CD4-positive, alpha-beta T cell treated with Interleukin-4 for 4 hours (primary cell): Measurements from ENCODE around the gene PRUNE2.
"Not testable (repeated sequence)": the region's sequence is repeated elsewhere in the genome, so short reads cannot be mapped to it uniquely, and the experiment has no call there.

Experiments used
- DNase-seq: peaks from one replicate; pipeline ENCODE4 v3.0.0-alpha.2; 2020

Gene PRUNE2

GRCh38 chr9:76793784-76794431 is 112.0 kb downstream of the PRUNE2 start:
- DNase-seq = no peak

- DNase-seq = no peak
These were observed 116.1 kb downstream of the PRUNE2 start for GRCh38 chr9:76789840-76790239.

DNA sequence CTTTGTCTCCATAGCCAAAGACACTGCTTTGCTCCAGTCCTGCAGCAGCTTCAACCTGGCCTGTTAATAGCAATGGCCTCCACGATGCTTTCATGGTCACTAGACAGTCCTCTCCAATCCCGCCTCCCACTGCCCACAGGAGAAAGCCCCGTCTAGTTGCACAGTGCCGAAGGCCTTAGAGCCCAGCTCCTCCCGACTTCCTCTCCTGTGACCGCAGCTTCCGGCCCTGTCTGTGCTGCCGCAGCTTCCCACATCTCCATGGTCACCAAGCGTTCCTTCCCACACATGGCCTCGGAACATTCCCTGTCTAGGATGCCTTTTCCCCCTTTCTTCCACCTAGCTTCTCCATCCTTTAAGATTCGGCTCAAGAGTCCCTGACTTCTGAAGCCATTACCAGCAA is 118.2 kb downstream of the PRUNE2 start:
- no peak for DNase-seq

- DNase-seq = no peak
These were observed 120.4 kb downstream of the PRUNE2 start for GRCh38 chr9:76785501-76785900.

DNA sequence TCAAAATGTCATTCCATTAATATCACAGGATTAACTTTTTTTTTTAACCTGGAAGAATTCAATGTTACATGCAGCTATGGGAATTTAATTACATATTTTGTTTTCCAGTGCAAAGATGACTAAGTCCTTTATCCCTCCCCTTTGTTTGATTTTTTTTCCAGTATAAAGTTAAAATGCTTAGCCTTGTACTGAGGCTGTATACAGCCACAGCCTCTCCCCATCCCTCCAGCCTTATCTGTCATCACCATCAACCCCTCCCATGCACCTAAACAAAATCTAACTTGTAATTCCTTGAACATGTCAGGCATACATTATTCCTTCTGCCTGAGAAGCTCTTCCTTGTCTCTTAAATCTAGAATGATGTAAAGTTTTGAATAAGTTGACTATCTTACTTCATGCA is 121.0 kb downstream of the PRUNE2 start:
- DNase-seq = no peak

GRCh38 chr9:76772686-76773445 is 133.0 kb downstream of the PRUNE2 start:
- no peak for DNase-seq

- no peak for DNase-seq
These were observed 139.8 kb downstream of the PRUNE2 start for GRCh38 chr9:76766126-76766525.

GRCh38 chr9:76764138-76764537 is 141.8 kb downstream of the PRUNE2 start, which contains the start of gene PCA3:
TSS of gene PCA3 (plus strand) at chr9:76764438.
- DNase-seq = no peak

DNA sequence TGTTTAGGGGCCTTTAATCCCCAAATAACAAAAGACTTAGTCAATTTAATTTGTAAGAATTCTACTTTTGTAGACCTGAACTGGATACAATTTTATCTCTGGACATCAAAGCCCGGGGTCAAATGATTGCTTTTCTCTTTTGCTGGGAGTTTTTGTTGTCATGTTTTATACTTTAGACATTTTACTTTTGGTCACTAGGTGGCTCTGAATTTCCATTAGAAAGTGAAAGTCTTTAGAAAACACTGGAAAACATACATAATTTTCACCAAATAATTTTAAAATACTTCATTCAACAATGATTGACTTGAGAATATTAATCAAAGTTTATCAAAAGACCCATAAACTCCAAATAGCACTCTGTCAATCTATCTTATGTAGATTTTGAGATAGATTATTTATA is 144.5 kb downstream of the PRUNE2 start:
- no peak for DNase-seq

DNA sequence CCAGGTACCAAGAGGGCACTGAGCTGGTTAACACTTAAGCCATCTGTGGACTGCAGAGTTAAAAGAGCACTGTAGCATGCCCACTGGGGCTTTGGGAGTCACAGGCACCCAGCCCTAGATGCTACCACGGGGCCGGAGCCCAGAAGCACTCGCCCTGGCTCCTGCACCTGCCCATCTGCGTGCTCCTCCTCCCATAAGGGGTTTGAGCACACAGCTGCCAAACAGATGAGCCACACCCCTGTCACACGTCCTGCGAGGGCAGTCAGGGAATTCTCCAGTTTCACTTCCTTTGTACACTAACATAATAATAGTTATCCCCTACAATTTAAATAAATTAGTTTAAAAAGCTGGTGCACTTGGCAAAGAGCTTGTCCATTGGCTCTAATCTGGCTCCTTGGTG is 146.2 kb downstream of the PRUNE2 start:
- no peak for DNase-seq

DNA sequence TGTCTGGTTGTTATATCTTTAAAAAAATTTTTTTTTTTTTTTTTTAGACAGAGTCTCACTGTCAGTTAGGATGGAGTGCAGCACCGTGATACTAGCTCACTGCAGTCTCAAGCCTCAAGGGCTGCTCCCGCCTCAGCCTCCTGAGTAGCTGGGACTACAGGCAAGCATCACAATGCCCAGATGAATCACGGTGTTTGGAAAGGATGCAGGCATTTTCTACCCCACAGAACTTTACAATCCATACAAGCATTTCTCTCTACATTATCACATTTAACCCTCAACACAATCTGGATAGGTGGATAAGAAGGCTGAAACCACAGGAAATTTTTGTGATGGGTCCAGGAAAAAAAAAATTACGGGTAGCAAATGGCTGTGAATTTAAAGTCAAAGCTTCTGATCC is 147.4 kb downstream of the PRUNE2 start:
- no peak for DNase-seq

GRCh38 chr9:76756941-76757673 is 148.8 kb downstream of the PRUNE2 start:
- DNase-seq = no peak

- no peak for DNase-seq
These were observed 149.7 kb downstream of the PRUNE2 start for GRCh38 chr9:76756268-76756640.

GRCh38 chr9:76751001-76751400 is 154.9 kb downstream of the PRUNE2 start:
- no peak for DNase-seq

DNA sequence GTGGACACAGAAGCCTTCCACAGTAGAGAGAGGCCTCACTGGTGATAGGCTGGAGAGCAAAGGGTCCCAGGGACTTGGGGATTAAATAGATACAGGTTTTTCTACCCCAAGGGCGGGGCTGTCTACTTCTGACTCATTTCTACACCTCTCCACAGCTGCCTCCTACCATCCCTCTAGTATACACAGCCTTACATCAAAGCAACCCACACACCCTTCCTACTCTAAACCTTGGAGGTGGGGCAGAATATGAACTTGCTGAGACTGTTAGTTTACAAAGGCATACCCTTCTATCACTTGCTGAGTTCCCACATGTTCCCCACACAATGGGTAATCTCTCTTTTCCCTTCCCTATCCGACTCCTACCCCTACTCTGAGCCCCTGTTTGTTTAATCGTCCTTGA is 161.6 kb downstream of the PRUNE2 start:
- DNase-seq = no peak

- no peak for DNase-seq
These were observed 162.0 kb downstream of the PRUNE2 start for GRCh38 chr9:76743931-76744330.

DNA sequence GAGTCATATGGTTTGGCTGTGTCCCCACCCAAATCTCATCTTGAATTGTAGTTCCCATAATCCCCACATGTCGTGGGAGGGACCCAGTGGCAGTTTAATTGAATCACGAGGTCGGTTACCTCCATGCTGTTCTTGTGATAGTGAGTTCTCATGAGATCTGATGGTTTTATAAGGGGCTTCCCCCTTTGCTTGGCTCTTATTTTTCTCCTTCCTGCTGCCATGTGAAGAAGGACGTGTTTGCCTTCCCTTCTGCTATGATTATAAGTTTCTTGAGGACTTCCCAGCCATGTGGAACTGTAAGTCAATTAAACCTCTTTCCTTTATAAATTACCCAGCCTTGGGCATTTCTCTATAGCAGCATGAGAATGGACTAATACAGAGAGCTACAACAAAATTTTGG is 163.0 kb downstream of the PRUNE2 start:
- not testable (repeated sequence) for DNase-seq

- DNase-seq = no peak
These were observed 164.4 kb downstream of the PRUNE2 start for GRCh38 chr9:76741524-76741923.

GRCh38 chr9:76738402-76738801 is 167.5 kb downstream of the PRUNE2 start:
- no peak for DNase-seq

DNA sequence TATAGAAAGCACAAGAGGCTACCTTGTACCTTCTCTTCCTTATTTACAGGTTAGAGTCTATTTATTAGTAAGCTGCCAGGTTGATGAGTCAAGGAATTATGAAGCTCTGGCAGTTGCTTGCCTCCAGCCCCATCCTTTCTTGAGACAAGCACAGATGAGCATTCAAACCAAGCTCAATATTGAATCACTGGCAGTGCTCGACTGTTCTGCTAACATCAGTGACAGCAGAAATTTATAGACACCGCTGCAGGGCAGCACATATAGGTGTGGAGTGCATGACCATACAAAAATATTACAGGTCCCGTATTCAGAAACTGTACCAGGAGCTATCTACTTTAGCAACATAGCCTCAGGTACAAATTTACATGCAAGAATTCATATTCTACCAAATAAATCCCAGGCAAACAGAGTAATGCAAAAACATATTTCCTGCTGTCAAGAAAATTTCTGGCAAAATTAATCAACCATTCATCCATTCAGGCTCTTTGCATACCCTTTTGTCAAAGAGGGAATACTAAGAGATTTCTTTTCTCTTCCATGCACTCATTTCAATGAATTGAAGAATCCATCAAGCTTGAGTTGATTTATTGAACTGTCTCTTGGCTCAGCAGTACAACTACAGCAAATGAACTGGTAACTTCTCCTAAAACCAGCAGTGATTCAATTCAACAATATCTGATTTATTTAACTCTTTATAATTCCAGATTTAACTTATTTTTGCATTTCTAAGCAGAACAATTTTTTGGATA is 168.6 kb downstream of the PRUNE2 start:
- DNase-seq = no peak

DNA sequence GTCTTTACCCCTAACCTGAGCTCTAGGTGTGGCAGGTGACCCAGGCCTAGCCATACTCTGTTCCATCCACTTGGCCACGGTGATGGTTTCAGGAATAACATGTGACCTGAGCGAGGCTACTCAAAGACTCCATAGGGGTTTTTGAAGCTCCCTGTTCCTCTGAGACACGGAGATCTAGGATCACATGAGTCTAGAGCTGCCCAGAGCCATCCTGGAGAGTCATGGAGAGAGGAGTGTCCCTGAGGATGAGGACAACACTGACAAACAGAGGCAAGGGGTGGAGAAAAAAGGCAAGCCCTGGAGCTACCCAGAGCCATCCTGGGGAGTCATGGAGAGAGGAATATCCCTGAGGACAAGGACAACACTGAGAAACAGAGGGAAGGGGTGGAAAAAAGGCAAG is 171.2 kb downstream of the PRUNE2 start:
- DNase-seq = no peak

DNA sequence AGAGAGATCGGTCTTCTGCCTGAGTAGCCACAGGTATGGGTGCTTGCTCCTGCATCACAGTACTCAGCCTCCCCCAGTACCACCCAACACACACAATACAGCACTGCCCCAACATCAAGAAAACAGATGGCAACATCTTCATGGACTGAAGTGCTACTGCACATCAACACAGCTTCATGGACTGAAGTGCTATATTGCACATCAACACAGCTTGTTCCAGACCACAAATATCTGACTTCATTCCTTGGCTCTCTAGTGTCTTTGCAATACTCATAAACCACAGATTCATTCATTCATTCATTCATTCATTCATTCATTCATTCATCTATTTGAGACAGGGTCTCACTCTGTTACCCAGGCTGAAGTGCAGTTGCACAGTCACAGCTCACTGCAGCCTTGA is 172.8 kb downstream of the PRUNE2 start:
- DNase-seq = no peak

DNA sequence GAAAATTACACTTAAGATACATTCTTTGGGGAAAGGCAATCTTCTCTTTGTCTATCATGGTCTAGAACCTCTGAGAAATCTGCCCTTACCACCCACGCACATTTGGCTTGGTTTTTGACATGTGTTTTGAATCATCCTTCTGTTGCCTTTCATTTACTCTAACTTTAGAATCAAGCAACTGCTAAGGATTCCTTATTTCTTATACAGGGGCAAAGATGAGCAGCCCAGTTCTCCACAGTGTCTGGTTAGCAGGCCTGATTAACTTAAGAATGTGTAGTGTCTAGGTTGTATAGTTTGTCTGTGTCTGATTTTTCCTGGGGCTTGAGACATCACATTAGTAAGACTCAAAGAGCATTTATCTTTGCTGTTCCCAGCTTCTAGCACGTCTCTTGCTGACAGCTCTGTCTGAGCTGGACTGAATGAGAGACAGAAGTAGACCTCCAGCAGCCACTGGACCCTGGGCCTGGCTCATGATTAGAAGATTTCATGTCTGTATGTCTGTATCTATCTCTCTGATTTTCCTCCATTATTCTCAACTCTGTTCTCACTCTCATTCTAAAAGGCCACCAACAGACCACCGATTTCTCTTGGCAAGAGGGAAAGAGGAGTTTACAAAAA is 173.5 kb downstream of the PRUNE2 start:
- DNase-seq = no peak
